Measurements from ENCODE around the gene MCOLN3.
"Not testable (repeated sequence)": the region's sequence is repeated elsewhere in the genome, so short reads cannot be mapped to it uniquely, and the experiment has no call there.

Gene MCOLN3

GRCh38 chr1:85047472-85048295 is 616 bp downstream of the MCOLN3 start:
- DNase-seq (ENCODE audit: low read depth), result no peak

DNA sequence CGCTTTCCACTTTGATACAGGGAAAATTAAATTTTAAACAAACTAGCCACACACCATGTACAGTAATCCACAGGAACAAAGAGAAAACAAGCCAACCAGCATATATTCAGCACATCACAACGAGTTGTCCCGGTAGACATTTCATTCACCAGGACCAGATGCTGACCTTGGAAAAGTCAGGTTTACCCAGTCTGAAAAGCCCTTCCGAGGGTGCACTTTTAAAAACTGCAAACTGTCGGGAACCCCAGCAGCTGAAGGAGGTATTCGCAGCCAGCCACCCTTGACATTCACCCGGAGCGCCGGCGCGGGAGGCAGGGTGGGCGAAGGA is 1.2 kb downstream of the MCOLN3 start:
- no peak for DNase-seq (ENCODE audit: low read depth)

DNA sequence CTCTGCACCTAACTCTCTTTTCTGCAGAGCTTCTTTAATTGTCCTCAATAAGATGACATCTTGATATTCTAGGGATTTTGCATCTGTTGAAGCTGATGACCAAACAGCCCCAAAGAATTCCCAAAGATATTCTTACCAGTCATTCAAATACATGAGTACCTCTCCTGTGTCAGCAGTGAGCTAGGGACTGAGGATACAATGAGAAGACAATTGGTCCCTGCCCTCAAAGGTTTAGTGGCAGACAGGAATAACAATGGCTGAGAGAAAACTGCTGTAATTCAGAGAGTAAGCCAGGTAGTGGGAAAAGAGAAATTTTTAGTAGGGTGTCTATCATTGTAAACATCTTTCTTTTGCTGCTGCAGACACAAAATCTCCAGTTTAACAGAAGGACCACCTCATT is 5.9 kb downstream of the MCOLN3 start:
- DNase-seq (ENCODE audit: low read depth), result no peak

GRCh38 chr1:85041793-85042192 is 6.5 kb downstream of the MCOLN3 start:
- no peak for DNase-seq (ENCODE audit: low read depth)

DNA sequence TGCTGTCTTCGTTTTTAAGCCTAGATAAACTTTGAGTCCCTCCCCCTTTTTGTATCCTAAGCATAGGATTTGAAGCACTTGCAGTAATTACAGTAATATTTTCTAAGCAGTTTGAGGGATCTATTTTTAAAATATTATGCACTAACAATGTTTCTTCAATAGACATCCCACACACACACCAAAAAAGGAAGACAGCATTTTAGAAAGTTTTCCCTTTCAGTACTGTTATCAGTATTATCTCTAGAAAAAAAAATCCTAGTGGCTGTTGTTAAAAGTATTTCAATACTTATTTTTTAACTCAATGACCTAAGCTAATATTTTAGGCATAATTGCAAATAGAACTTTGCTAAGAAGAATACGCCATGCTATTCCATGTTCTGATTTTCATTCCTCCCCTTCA is 15.1 kb downstream of the MCOLN3 start:
- no peak for DNase-seq (ENCODE audit: low read depth)

GRCh38 chr1:85030536-85030935 is 17.8 kb downstream of the MCOLN3 start:
- no peak for DNase-seq (ENCODE audit: low read depth)

DNA sequence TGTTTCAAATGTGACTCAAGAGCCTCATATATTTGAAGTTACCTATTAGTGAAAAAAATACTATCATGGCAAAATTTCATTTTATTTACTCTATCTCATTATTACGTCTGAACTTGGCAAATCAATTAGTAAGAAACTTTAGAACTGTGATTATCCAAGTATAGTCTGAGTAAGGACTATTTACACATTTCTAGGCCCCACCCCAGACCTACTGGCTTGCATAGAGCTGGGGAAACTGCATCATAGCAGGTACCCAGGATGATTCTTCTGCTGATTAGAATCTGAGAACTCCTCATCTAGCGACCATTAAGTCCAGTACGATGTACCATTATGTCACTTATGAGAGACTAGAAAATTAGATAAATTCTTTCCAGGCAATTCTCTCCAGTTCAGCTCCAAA is 20.1 kb downstream of the MCOLN3 start:
- no peak for DNase-seq (ENCODE audit: low read depth)

DNA sequence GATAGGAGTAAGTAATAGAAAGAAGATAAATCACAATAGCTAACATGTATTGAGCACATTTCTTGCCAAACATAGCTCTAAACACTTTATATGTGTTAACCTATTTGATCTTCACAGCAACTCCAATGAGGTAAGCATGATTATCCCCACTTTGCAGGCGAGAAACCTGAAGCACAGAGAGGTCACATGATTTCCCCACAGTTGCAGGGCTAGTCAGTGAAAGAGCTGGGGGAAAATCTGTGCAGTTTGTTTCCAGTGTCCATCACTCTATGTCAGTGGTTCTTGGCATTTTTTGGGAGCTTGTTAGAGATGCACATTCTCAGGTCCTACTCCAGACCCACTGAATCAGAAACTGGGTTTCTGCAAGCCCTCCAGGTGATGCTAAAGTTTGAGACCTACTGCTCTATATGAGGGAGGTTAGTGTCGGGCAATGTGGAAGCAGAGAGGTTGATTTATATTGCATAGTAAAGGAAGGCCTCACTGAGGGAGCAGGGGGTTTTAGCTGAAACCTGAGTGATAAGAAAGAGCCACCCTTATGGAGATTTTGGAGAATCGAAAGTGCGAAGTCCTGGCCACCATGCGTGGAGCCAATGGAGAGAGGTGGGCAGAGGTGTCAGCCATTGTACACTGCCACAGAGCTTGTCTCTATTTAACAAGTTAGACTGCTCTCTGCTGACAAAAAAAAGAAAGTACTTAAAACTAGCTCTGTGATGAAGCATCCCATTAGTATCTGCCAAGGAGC is 20.9 kb downstream of the MCOLN3 start:
- peak; percentile 13 for DNase-seq (ENCODE audit: low read depth)

DNA sequence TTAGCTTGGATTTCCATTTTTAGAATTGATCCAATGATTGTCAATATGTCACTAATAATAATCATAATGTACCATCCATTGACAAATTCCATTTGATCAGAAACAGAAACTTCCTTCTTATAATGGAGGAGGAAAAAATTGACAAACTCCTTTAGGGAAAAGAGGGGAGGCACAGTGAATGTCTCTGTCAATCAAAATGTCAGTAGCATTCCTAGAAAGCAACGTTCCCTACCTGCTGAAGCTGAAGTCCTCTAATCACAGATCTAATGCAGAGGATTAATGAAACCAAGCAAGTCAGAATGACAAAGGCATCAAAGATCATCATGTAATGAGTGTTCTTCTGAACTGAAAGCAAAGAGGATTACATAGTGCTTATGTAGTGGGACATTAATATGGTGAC is 22.4 kb downstream of the MCOLN3 start:
- no peak for DNase-seq (ENCODE audit: low read depth)

- DNase-seq (ENCODE audit: low read depth), result no peak
Measured at GRCh38 chr1:85024736-85025135, 23.6 kb downstream of the MCOLN3 start.

DNA sequence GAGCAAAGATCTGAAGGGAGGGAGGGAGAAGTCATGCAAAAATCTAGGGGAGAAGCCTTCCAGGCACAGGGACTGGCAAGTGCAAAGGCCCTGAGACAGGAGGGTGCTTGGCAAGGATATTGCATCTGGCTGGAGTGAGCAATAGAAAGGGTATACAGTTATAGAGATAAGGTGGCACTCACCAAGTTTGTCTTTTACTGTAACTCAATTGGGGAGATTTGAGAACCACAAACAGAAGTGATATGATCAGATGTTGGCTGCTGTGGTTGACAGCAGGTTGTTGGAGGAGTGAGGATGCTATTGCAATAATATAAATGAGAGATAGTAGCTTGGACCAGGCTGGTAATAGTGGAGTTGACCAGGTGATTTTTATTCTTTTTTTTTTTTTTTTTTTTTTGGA is 25.6 kb downstream of the MCOLN3 start:
- no peak for DNase-seq (ENCODE audit: low read depth)

DNA sequence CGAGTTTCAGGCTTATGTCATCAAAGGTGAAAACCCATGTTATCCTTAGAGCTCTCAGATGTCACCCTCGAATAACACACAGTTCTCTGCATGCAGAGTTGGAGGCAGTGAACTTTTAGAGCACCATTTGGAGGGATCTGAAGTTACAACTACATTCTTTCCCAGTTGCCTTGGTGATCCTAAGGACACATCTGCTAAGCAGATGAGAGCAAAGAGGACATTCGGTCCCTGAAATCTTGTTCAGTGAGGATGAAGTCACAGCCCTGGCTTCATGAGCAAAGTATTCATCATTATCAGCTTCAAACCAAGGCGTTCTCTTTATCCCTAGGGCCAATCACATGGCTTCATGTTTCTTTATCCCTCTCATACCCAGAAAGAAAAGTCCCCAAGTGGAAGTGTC is 28.3 kb downstream of the MCOLN3 start:
- peak; percentile 28 for DNase-seq (ENCODE audit: low read depth)

DNA sequence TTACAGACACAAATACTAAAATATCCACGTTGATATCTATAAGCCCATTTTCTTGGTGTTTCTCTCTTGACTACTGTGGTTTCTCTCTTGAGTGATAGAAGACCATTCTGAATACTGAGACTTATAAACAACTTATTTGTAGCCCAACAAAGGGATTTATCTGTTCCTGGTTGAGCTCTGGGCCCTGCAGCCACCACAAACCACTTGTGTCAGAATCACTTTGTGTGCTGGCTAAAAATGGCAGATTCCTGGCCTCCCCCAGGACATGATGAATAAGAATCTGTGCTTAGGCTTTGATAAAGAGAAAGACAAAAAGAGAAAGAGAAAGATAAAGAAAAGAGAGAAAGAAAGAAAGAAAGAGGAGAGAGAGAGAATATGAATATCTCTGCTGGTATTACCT is 32.5 kb downstream of the MCOLN3 start:
- DNase-seq (ENCODE audit: low read depth), result no peak

GRCh38 chr1:85005641-85006040 is 42.7 kb downstream of the MCOLN3 start:
- DNase-seq (ENCODE audit: low read depth), result not testable (repeated sequence)

DNA sequence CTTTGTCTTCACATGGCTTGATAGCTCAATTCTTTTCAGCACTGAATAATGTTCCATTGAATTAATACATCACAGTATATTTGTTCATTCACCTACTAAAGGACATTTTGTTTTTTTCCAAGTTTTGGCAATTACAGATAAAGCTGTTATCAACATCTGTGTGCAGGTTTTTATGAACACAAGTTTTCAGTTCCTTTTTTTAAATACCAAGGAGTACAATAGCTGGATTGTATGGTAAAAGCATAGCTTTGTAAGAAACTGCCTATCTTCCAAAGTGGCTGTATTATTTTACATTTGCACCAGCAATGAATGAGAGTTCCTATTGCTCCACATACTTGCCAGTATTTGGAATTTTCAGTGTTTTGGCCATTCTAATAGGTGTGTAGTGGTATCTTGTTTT is 46.6 kb downstream of the MCOLN3 start:
- DNase-seq (ENCODE audit: low read depth), result no peak

DNA sequence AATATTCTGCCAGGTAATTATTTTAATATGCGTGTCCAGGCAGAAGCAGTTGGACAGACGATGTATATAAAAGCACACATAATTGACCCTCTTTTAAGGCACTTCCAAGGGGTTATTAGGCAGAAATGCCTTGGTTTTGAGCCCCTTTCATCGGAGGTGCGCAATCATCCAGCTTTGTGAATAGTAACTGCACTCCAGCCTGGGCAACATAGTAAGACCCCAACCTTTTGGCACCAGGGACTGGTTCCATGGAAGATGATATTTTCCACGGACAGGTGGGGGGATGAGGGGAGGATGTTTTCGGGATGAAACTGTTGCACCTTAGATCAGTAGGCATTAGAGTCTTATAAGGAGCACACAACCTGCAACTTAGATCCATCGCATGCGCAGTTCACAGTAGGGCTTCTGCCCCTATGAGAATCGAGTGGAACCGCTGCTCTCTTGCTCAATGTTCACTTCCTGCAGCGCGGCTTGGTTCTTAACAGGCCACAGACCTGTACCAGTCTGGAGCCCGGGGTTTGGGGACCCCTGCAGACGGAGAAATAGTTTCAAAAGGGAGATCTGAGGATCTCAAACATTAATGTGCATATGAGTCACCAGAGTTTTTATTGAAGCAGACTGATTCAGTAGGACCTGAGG is 49.5 kb downstream of the MCOLN3 start:
- peak; percentile 37 for DNase-seq (ENCODE audit: low read depth)

GRCh38 chr1:84997667-84998600 is 50.4 kb downstream of the MCOLN3 start:
- DNase-seq (ENCODE audit: low read depth), result peak; percentile 20

- DNase-seq (ENCODE audit: low read depth), result peak; percentile 27
Measured at GRCh38 chr1:84996846-84997666, 51.2 kb downstream of the MCOLN3 start, which contains the start of gene MCOLN2. MCOLN2 (minus strand) TSS chr1:84997113; CDS start chr1:84996872, 241 bp downstream.

DNA sequence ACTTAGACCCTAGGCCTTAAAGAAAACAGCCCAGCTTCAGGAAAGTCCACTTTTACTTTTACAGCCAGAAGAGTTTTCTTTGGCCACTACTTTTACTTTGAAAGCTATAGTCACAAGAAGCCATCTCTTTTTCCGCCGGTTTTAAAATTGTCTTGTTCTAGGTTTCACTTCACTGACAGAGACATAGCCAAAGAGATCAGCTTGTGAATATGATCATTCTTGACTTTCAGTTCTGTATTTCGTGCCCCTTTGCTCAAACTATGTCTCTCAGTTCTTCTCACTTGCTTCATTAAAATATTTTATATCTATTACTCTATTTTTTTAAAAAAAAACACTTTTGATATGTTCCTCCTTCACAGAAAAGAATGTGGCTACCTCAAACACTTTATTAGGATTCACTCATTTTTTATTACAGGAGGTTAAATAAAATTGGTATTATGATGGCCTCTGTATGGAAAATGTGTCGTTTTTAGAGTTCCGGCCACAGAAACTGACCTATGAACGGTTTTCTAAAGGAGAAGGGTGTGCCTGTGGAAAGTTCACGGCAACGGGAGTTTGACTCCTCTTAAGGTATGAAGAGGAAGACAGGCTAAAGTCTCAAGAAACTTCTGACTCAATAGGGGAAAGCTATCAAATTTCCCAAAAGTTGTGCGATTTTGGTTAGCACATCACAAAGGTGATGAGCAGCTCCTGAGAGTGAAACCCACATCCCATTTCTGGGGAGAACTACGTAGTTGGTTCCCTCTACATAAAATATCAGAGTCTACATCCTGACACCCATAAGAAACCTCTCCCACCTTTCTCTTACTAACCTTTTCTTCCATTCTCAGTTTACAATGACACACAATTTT is 52.6 kb downstream of the MCOLN3 start:
- no peak for DNase-seq (ENCODE audit: low read depth)

Data from iris pigment epithelial cell (primary cell).